Daoy (cell line): ENCODE results near the gene PEX14. TPM values are rescaled to one million over a fixed set of nuclear protein-coding genes. Genes with fewer than 3 reads are reported as not detected.

Experiments
- DNase-seq: peaks from one replicate; pipeline ENCODE4 v3.0.0-alpha.2; 2015; ENCODE audit warnings: low read depth
- total RNA-seq: library from RNA; depleted of rRNA; stranded (reverse); fragments of >200 nt; shearing (Covaris generic); gene quantifications from 2 replicates; pipeline ENCODE4 v1.2.3, GENCODE V29; 2014

The PEX14 gene
- total RNA-seq, 1 experiment from 2014 or later, result 22.6 TPM

- DNase-seq, result no peak
These were observed 143.5 kb downstream of the PEX14 start for GRCh38 chr1:10617931-10618885.

- DNase-seq, result no peak
These were observed 146.0 kb downstream of the PEX14 start for GRCh38 chr1:10620776-10621175.

DNA sequence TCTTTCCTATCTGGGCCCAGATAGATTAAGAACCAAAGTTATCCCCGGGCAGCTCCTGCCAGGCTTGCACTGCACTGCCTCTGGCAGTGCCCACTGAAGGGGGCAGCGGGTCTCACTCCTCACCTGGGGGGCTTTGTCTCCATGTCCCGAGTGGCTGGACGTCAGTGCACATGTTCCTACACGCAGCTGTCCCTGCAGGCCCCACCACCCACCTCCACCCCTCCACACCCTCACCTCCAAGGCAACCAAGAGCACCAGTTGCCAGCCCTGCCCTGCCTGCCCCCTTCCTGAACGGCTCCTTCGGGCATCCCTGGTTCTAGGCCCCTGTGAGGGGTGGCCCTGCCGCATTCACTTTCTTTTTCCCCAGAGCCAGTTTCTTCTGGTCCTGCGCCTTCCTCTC is 147.2 kb downstream of the PEX14 start:
- no peak for DNase-seq

- no peak for DNase-seq
These were observed 148.3 kb downstream of the PEX14 start for GRCh38 chr1:10622910-10623685.

DNA sequence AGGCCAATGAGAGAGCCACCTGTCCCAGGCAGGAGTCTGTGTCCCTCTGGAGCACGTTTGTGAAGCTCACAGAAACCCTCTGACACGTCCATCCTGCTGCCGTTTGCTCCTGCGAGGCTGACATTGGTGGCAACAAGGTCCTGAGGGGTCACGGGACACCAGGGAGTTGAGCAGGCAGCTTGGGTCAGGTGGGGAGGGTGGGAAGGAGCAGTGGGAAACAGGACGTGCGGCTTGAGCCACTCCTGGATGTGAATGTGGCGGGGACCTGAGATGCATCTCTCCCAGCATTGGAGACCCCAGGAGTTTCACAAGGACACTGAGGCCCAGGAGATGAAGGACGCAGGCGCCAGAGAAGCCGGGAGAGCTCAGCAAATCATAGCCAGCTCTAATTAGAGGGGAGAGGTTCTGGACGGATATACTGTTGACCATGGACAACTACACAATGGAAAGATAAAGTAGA is 149.0 kb downstream of the PEX14 start:
- no peak for DNase-seq

DNA sequence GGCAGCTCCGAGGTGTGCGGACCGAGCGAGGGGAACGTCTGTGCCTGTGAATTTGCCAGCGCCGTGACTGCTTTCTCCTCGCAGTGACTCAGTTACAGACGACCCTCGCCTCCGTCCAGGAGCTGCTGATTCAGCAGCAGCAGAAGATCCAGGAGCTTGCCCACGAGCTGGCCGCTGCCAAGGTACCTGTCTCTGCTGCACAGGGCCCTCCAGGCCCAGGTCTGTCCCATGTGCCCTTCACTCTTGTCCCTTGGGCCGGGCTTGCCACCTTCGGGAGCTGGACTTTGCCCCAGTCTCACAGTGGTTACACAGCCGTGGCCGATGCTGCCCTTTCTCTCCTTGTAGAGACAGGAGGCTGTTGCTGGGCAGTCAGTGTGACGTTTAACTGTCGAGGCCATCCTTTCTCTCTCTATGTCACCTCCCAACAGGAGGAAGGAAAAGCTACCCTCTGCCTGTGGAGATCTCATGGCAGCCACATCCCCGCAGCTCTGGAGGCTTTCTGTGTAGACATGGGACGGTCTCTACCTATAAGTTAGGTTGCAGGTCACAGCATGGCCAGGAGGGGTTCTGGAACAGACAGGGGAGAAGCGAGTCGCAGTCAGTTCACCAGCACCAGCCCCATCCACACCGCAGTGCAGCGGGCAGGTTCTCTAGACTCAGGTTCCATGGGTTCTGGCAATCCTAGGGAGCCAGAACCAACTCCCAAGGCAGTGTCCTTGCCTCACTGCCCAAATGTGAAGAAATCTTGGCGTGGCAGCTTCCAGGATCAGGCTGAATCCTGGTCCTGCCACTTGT is 149.7 kb downstream of the PEX14 start:
- no peak for DNase-seq

DNA sequence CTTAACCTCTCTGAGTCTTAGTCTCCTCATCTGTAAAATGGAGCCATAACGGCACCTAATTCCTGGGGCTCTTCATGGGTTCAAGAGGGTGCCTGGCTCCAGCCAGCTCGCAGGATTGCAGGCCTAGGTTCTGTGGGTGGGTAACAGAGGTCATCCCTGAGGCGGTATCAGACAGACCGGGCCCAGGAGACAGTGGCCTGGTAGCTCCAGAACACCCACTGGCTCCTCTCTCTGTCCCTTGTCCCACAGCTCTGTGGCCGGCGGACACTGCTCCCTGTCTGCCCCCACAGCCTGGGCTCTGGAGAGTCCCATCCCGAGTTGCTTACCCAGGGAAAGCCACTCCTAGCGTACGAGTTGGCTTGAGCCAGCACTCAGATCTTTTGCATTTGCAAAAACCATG is 150.3 kb downstream of the PEX14 start:
- DNase-seq, result no peak

DNA sequence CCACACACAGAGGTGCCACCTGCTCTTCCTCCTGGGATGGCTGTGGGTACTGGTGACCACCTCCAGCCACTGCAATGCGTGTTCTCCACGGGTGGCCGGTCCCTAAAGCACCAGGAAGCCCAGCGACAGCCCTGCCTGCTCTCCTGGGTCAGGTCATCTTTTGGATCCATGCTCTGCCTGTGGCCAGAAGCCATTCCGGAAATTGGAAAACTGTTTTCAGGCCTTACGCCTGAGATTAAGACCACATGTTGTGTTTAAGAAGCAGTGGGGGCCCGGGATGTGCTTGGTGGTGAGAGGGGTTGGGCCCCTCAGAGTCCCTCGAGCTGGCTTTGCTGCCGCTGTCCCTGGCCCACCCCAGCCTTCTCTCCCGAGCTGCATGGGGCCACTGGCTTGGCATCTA is 150.8 kb downstream of the PEX14 start:
- no peak for DNase-seq

GRCh38 chr1:10626131-10626731 is 151.5 kb downstream of the PEX14 start:
- DNase-seq, result no peak

- DNase-seq, result no peak
These were observed 152.2 kb downstream of the PEX14 start for GRCh38 chr1:10626791-10627410.

GRCh38 chr1:10628685-10629084 is 153.9 kb downstream of the PEX14 start:
- DNase-seq, result no peak

DNA sequence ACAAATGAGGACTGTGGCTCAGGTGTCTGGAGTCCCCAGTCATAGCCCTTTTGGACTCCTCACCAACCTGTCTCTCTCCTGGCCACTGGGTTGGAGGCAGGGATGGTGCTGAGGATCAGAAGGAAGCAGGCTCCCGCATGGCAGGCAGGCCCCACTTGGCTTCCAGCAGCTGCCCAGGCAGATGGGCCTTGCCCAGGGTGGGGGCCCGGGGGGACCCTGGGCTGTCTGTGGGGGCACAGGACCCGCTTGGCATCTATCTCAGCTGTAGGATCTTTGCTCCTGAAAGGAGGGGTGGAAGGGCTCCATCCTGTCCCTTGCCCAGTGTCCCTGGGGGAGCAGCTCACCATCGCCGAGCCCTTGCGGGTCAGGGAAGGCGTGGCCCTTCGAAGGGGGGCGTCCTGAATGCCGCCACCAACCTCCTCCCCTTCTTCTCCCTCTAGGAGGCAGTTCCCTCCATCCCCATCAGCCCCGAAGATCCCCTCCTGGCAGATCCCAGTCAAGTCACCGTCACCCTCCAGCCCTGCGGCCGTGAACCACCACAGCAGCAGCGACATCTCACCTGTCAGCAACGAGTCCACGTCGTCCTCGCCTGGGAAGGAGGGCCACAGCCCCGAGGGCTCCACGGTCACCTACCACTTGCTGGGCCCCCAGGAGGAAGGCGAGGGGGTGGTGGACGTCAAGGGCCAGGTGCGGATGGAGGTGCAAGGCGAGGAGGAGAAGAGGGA is 154.5 kb downstream of the PEX14 start:
- no peak for DNase-seq

- no peak for DNase-seq
These were observed 155.2 kb downstream of the PEX14 start for GRCh38 chr1:10629816-10630571.

DNA sequence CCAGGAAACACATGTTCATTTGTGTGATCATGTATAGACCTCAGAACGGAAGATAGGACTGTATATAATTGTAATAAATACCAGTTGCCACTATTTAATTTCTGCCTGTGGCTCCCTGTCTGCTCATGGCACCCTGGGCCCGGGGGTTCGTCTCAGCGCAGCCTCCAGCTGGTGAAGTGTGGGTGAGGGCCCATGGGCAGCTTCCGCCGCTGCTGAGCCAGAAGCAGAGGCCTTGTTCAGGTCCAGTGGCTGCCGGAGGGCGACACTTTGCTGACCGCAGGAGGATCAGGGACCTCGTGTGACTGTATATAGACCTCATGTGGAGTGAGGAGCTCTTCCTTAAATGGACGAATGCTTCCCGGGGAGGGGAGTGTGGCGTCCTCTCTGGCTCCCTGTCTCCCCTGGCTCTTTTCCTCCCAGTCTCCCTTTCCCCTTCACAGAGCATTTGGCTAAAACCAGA is 155.9 kb downstream of the PEX14 start:
- no peak for DNase-seq

DNA sequence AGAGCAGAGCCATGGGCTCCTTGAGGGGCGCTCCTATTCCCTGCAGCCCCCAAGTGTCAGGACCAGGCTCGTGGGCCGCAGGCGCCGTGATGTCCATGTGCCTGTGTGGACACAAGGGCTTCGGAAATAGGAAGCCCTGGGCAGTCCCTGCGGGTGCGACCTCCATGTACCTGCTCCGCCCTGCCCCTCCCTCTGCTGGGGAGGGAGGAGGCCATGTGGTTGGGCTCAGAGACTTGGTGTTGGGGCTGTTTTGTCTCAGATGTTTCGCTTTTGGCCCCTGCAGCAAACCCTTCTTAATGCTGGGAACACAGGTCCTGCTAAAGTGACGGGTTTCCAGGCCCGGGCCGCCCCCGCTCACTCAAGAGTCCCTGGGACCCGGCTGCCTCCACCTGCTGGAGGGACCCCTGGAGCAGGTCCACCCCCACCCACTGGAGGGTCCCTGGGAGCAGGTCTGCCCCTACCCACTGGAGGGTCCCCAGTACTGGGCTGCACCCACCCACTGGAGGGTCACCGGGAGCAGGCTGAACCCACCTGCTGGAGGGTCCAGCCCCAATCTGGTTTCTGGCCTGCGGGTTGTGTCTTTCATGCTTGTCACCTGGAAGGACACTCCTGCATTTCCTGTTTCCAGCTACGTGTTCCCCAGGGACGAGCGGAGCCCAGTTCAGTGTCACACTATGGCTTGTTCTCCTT is 156.5 kb downstream of the PEX14 start:
- no peak for DNase-seq

DNA sequence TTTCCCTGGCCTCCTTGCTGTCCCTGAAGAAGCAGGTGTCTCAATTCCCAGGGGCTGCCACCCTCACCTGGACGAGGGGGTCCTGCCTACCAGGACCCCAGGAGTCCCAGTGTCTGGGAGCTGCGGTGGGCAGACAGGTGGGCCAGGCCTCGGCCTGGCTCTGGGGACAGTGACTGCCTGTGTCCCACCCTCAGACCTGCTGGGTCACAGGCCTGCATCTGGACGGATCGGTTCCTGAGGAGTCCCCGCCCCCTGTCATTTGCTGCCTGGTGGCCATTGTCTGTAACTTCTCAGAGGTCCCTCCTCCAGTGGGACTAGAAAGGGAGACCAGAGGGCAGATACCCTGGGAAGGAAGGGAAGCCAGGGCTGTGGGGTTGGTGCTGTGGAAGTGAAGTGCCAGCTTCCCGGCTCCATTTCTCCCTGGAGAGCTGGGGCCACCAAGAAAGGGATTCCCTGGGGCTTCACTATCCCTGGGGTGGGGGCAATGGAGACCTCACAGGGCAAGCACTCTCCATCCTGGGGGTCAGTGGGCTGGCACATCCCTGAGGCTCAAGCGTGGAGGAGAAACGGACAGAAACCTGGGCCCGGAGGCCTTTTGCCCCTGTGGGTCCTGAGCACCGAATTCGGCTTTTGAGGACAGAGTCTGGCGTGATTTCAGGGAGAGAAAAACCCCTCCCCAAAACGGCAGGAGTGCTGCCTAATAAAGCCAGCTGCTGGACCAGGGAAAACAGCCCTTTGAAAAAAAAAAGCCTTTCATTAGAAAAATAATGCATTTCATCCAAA is 157.3 kb downstream of the PEX14 start:
- DNase-seq, result no peak

DNA sequence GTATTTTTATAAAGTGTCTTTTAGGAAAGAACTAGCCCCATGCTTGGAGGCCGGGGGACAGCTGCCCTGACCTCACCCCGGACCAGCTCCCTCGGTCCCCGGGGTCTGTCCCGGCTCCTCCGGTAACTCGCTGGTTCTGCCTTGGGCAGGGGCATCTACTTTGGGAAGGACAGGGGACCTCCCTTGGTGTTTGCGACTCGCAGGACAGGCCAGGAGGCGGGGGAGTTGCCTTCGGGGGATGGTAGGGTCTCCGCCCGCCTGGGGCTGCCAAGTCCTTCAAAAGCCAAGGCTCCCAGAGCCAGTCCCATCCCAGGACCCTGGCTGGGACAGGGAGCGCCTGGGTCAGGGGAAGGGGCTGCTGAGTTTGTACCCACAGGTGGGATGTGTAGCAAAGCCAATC is 157.9 kb downstream of the PEX14 start:
- no peak for DNase-seq

DNA sequence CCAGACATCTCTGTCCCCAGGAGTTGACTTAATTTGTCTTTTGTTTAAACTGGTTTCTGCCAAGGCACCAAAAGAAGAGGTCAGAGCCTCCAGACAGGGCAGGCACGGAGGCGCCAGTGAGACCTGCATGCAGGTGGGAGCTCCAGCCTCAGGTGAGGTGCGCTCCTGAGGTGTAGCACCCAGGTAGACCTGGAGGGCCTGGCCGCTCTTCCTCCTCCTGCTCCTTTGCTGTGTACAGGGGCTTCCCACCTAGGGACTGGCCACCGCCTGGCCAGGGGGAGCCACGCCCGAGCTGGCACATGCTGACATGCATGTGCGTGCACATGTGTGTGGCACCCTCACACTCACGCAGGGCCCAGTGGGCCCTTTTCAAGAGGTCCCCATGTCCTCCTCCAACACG is 158.7 kb downstream of the PEX14 start:
- no peak for DNase-seq
